Measurements from ENCODE around the gene CCND2. TPM values are rescaled to one million over a fixed set of nuclear protein-coding genes. Genes with fewer than 3 reads are reported as not detected.

The CCND2 gene
- total and polyA plus RNA-seq, 9 of the 15 experiments (the other 6 are each of a cell fraction or from before 2014, with no cell fraction given) = 13.6 to 99.3 (median 39.6) TPM

DNA sequence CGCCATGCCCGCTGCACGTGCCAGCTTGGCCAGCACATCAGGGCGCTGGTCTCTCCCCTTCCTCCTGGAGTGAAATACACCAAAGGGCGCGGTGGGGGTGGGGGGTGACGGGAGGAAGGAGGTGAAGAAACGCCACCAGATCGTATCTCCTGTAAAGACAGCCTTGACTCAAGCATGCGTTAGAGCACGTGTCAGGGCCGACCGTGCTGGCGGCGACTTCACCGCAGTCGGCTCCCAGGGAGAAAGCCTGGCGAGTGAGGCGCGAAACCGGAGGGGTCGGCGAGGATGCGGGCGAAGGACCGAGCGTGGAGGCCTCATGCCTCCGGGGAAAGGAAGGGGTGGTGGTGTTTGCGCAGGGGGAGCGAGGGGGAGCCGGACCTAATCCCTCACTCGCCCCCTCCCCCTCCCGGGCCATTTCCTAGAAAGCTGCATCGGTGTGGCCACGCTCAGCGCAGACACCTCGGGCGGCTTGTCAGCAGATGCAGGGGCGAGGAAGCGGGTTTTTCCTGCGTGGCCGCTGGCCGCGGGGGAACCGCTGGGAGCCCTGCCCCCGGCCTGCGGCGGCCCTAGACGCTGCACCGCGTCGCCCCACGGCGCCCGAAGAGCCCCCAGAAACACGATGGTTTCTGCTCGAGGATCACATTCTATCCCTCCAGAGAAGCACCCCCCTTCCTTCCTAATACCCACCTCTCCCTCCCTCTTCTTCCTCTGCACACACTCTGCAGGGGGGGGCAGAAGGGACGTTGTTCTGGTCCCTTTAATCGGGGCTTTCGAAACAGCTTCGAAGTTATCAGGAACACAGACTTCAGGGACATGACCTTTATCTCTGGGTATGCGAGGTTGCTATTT lies 914 bp upstream of the CCND2 start (continued):
- TF ChIP-seq KDM4B (IDR thresholded peaks at IDR 0.05; ENCODE audit: borderline replicate concordance in 2 of 2, low read depth in 1 of 2) = 0 out of 4 replicates have a peak, but pooled peaks of 1 of the 2 experiments have one; percentile 6
- TF ChIP-seq NCOA1 (IDR thresholded peaks at IDR 0.05; ENCODE audit: low read depth) = peak; percentile 21; the same call in 1 of the 2 replicates
- no peak for TF ChIP-seq FOSL1 (tag; conservative IDR thresholded peaks at IDR 0.05)
- TF ChIP-seq, protein P1, sequence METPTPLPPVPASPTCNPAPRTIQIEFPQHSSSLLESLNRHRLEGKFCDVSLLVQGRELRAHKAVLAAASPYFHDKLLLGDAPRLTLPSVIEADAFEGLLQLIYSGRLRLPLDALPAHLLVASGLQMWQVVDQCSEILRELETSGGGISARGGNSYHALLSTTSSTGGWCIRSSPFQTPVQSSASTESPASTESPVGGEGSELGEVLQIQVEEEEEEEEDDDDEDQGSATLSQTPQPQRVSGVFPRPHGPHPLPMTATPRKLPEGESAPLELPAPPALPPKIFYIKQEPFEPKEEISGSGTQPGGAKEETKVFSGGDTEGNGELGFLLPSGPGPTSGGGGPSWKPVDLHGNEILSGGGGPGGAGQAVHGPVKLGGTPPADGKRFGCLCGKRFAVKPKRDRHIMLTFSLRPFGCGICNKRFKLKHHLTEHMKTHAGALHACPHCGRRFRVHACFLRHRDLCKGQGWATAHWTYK (CRISPR knock-in tag; IDR thresholded peaks at IDR 0.05) = no peak
- TF ChIP-seq RBBP5 (IDR thresholded peaks at IDR 0.05; ENCODE audit: borderline replicate concordance, insufficient read depth, low read length, poor library complexity, severe bottlenecking) = peak; percentile 68
- TF ChIP-seq POLR2G (IDR thresholded peaks at IDR 0.05; ENCODE audit: low read depth, low read length) = peak; percentile 93
- no peak for TF ChIP-seq MAFK (IDR thresholded peaks at IDR 0.05; ENCODE audit: low read length)
- TF ChIP-seq ADNP (tag; IDR thresholded peaks at IDR 0.05) = no peak
- no peak for TF ChIP-seq CAMTA2 (CRISPR knock-in tag; conservative IDR thresholded peaks at IDR 0.05)
- TF ChIP-seq ZNF77 (CRISPR knock-in tag; IDR thresholded peaks at IDR 0.05) = no peak
- no peak for TF ChIP-seq HLTF (IDR thresholded peaks at IDR 0.05)
- TF ChIP-seq ZFX (CRISPR knock-in tag; IDR thresholded peaks at IDR 0.05) = peak; percentile 70
- TF ChIP-seq CBX2 (IDR thresholded peaks at IDR 0.05; ENCODE audit: insufficient read depth, low read length, poor library complexity, severe bottlenecking) = no peak
- TF ChIP-seq PCBP2 (IDR thresholded peaks at IDR 0.05; ENCODE audit: low read depth, low read length, poor library complexity, severe bottlenecking) = no peak
- TF ChIP-seq PTTG1 (tag; IDR thresholded peaks at IDR 0.05; ENCODE audit: low read depth) = no peak
- TF ChIP-seq TSC22D4 (tag; IDR thresholded peaks at IDR 0.05) = no peak
- TF ChIP-seq POLR2A (conservative IDR thresholded peaks at IDR 0.05) = peak; percentile 69
- TF ChIP-seq YY1 (IDR thresholded peaks at IDR 0.05; ENCODE audit: borderline replicate concordance in 1 of 3, control insufficient read depth in 1 of 3, extremely low read depth in 1 of 3, insufficient read depth in 3 of 3, insufficient read length in 1 of 3, insufficient replicate concordance in 2 of 3, low read depth in 1 of 3, low read length in 2 of 3) = peak in 1 of 3 experiments; percentile 12
- peak; percentile 86; the same call in 1 of the 2 replicates for TF ChIP-seq BHLHE40 (IDR thresholded peaks at IDR 0.05; ENCODE audit: low read length)
- no peak for TF ChIP-seq MXI1 (IDR thresholded peaks at IDR 0.05; ENCODE audit: low read depth, low read length)
- TF ChIP-seq ZNF695 (CRISPR knock-in tag; IDR thresholded peaks at IDR 0.05) = no peak
- TF ChIP-seq SREBF2 (CRISPR knock-in tag; IDR thresholded peaks at IDR 0.05) = no peak
- peak; percentile 36; the same call in 1 of the 2 replicates for TF ChIP-seq HNRNPL (IDR thresholded peaks at IDR 0.05; ENCODE audit: low read depth, low read length)
- TF ChIP-seq ZNF668 (CRISPR knock-in tag; IDR thresholded peaks at IDR 0.05) = no peak
- TF ChIP-seq BCL6 (CRISPR knock-in tag; IDR thresholded peaks at IDR 0.05) = no peak
- peak; percentile 43; the same call in 1 of the 2 replicates for TF ChIP-seq RAD51 (IDR thresholded peaks at IDR 0.05; ENCODE audit: borderline replicate concordance, low read depth)
- TF ChIP-seq HINFP (tag; conservative IDR thresholded peaks at IDR 0.05; ENCODE audit: low read depth) = peak; percentile 35; the same call in 1 of the 2 replicates

All from K562 (cell line).